NCI-H1436 (cell line): Measurements from ENCODE around the gene CLEC19A.

ENCODE experiments used
- DNase-seq: peaks from one replicate; lab custom pipeline; 2025; lab: John Stamatoyannopoulos, UW

CLEC19A gene

GRCh38 chr16:19328364-19328763 is 42.8 kb downstream of the CLEC19A start:
- no peak for DNase-seq

DNA sequence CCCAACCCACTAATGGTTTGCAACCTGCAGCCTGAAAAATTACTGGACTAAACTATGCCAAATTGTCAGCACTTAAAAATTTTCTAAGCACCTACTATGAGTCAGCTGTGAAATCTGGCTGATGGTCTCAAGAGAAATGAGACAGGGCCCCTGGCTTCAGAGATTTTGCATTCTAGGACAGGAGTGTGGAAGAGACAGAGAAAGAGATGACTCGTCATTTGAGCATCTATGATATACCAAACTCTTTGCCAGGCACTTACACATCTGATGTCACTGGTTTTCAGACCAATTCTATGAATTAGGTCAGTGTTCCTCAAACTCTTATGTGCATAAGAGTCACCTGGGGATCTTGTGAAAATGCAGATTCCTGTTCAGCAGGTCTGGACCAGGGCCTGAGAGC is 44.4 kb downstream of the CLEC19A start:
- DNase-seq, result no peak

DNA sequence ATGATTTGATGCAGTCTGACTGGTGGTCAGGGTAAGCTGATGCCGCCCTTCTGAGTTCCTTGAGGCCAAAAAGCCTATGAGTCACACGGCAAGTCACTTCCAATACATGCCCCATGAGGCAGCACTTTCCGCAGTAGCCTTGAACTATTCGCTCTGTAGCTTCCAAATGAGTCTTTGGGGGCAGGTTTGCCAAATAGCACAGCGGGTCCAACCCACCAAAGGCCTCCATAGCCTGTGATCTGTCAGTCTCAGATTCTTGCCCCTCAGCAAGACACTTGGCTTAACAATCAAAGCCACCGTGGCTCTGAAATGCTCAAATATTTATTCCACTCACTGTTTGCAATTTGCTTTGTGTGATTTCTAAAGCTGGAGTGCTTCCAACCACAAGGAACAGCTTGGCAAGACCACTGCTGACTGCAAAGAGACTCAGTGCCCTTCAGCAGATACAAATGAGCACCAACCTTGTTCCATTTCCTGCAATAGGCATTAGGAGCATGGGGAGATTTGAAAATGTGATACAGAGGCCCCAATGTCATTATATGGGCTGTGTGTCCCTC is 45.4 kb downstream of the CLEC19A start:
- no peak for DNase-seq

GRCh38 chr16:19331794-19332193 is 46.3 kb downstream of the CLEC19A start:
- no peak for DNase-seq

DNA sequence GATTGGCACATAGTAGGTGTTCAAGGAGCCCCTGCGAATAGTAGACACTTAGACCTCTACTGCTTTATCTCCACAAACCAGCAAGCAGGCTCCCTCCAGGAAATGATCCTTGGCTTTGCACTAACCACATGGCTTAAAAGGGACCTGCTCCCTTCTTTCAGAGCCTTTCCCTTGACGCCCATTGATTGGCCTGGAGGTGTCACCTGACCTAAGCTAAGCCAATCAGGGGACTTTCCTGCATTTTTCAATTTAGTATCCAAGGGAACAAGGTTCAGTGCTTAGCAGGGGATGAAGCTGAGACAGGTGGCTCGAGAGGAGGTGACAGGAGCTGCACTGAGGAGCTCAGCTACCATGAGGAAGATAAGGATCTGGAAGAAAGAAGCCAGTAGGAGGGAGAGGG is 52.8 kb downstream of the CLEC19A start:
- peak; percentile 1 for DNase-seq

- DNase-seq, result no peak
These were observed 58.8 kb downstream of the CLEC19A start for GRCh38 chr16:19344224-19344801.

DNA sequence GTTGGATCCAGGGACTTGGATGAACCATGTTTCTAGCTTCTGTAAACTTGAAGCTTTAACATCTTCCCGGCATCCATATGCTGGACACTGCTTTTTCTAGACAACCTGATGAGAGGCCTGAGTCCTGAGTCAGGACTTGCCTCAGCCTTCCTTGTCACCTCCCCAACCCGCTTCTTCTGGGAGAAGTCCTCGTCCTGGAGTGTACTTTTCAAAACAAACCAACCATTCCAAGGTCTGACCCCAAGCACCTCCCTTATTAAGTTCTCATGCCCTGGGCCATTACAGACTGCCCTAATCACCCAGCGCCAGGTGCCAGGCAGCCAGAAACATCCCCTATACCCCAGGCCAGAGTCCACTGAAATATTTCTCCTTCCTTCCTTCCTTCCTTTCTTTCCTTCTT is 59.4 kb downstream of the CLEC19A start:
- no peak for DNase-seq

DNA sequence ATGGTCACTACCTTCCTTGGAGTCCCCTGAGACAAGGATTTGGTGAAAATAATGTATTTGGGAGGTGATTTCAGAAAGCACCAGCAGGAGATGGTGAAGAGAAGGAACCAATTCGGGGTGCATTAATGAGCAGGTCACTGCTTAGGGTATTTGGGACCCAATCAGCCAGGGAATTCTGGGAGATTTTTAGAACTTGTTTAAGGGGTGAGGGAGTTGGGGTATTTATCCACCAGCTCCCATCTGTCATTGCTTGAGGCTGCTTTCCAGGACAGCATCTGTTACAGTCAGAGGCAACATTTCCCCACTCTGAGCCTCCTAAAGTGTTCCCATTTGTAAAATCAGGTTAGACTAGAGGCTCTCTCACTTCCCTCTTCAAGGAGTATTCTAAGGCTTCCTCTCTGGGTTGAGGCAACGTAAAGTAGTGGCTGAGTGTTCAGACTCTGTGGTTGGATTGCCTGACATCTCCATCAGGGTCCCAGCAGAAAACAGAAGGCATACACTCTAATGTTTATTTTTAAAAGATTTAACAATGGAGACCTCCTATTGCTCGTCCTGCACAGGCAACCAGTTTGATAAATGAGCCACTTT is 60.9 kb downstream of the CLEC19A start:
- no peak for DNase-seq

DNA sequence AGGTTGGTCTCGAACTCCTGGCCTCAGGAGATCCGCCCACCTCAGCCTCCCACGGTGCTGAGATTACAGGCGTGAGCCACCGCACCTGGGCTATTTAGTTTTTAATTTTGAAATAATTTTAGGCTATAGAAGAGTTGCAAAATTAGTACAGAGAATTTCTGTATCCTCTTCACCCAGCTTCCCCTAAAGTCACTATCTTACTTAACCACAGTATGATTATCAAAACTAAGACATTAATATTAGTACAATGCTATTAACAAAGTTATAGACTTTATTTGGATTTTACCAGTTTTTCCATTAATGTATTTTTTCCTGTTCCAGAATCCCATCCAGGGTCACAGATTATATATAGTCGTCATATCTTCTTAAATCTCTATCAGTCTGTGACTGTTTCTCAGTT is 62.6 kb downstream of the CLEC19A start:
- no peak for DNase-seq

DNA sequence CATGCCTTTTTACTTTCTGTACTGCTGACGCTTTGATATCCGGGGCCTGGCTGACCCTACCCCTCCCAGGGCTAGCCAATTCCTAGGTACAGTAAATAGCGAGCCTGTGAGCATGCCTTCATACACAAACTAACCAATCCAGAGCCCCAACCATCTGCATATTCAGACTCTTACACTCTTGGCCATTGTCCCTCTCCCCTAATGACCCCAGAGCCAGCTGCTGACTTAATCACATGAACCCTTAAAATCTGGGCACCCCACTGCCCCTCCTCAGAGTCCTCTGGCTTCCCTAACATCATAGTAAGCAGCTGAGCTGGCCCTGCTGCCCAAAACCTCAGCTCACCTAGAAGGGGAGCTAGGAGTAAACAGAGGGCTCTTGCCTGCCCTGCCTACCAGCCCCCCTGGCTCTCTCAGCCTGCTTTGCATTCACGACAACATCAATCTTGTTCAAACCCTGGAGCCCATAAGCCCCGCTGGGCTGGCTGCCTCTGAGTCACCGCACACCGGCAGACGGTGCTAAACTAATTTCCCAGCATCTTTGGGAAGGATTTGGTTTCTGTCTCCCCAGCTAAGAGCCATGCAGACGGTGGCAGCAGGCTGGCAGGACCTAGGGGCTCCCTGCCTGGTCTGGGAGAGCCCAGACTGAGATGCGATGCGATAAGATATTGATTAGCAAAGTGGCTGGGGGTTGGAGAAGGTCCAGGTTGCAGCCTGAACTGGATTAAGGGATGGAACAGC is 63.2 kb downstream of the CLEC19A start:
- DNase-seq, result no peak

DNA sequence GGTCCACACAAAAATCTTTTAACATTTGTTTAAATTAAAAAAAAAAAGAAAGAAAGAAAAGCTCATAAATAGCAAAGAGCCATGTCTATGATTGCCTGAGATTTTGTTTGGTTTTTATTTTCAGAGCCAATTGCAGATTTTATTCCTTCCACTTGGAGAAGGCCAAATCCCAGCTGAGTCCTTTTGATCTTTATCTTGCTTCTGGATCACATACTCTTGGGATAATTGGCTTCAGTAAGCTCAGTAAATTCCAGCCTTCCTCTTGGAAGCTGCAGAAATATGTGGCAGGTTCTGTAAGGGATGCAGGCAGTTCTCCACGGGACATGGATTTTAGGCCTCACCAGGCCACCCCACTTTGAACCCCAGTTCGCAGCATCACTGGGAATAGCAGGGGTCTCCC is 68.8 kb downstream of the CLEC19A start:
- no peak for DNase-seq

- no peak for DNase-seq
These were observed 70.8 kb downstream of the CLEC19A start for GRCh38 chr16:19356024-19356952.

- no peak for DNase-seq
These were observed 74.0 kb downstream of the CLEC19A start for GRCh38 chr16:19359556-19359955.
